Skeletal muscle tissue (tissue), 4 donors: ENCODE measurements around the gene DAB2IP. TPM values are rescaled to one million over a fixed set of nuclear protein-coding genes. Genes with fewer than 3 reads are reported as not detected.
A peak's percentile ranks its signal among the peaks of the same experiment; 100 is the strongest.

Experiments
- H3K27ac ChIP-seq: one replicate; pipeline ENCODE4 v1.7.0; 2013; ENCODE audit warnings: mild to moderate bottlenecking, low read depth, low read length, inconsistent platforms
- H3K27me3 ChIP-seq, 3 donors: one replicate each; pipeline ENCODE4 v1.7.0; 2013; ENCODE audit warnings: low read length in 3 of 3; ENCODE audit not compliant: control insufficient read depth in 3 of 3, insufficient read depth in 3 of 3
- H3K36me3 ChIP-seq, 3 donors: one replicate each; pipeline ENCODE4 v1.7.0; 2013; ENCODE audit warnings: low read length in 3 of 3; ENCODE audit not compliant: control insufficient read depth in 3 of 3, insufficient read depth in 3 of 3
- H3K4me1 ChIP-seq, 3 donors: one replicate each; pipeline ENCODE4 v1.7.0; 2013; ENCODE audit warnings: low read length in 3 of 3, mild to moderate bottlenecking in 3 of 3; ENCODE audit not compliant: control insufficient read depth in 3 of 3, insufficient read depth in 3 of 3
- H3K4me3 ChIP-seq, 3 donors: one replicate each; pipeline ENCODE4 v1.7.0; 2013; ENCODE audit warnings: low read length in 3 of 3
- H3K9ac ChIP-seq, 3 donors: one replicate each; pipeline ENCODE4 v1.7.0; 2013; ENCODE audit warnings: low read length in 3 of 3, mild to moderate bottlenecking in 3 of 3, moderate library complexity in 2 of 3, low read depth in 1 of 3
- H3K9me3 ChIP-seq, 3 donors: one replicate each; pipeline ENCODE4 v1.7.0; 2013; ENCODE audit warnings: low read length in 3 of 3; ENCODE audit not compliant: control insufficient read depth in 3 of 3
- total RNA-seq: library from RNA; depleted of rRNA; stranded (reverse); fragments of >200 nt; gene quantifications from one replicate; pipeline ENCODE4 v1.2.3, GENCODE V29; 2014
- donor health status: Osteomylitis.

DAB2IP gene
- total RNA-seq, 1 donor from 2014 or later = 12.5 TPM

DNA sequence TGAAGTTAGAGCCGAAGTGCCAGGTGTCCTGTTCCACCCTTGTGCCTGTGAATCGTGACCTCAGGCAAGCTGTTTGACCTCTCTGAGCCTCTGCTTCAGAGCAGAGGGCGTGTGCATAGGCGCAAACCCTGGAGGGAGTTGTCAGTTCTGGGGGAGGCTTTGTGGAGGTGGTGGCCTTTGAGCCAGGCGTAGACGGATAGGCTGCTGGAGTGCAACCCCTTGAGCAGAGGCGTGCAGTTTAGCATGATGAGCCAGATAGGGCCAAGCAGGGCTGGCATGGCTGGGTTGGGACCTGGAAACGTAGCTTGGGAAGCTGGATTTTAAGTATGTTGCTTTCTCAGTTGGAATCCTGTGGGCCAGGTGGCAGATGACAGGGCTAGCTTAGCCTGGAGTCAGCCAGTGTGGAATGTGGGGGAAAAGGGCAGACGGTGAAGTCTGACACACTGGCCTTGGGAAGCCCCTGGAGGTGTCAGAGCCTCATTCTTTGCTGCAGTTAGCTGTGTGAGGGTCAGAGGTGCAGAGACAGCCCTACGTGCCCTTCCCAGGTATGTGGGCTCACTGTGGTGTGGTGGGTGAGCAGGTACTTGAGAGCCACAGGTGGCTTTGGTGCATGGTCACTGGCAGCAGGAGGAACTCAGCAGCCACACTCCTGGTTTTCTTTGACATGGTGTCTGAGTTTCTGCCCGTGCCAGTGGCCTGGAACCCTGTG, 93.4 kb downstream of the DAB2IP start:
- peak overlapping the region; percentile 89 for H3K27ac ChIP-seq
- H3K9ac ChIP-seq = peak overlapping the region; percentile 83 to 87 (median 85)
- peak overlapping the region; percentile 15 to 79 (median 61) for H3K4me3 ChIP-seq
- H3K36me3 ChIP-seq = no peaks in the 10 kb centered on the region
- no peaks in the 10 kb centered on the region for H3K27me3 ChIP-seq
- peaks cover 87 to 94% (median 94%) of the 10 kb centered on the region in 3 donors for H3K4me1 ChIP-seq
- H3K9me3 ChIP-seq = no peaks in the 10 kb centered on the region

DNA sequence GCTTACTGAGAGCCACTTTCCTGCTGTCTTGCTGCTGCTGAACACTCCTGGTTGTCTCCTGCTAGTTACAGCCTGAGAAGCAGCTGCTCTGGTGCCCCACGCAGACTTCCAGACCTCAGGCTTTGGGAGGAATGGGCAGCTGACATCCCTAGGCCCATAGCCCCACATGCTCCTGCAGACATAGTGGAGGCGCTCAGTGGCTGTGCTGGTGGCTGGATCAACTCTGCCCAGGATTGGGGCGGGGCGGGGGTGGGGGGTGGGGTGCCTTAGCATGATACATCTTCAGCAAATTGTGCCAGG, 93.9 kb downstream of the DAB2IP start:
- Histone ChIP-seq H3K9me3 (no peaks in the 10 kb centered on the region), H3K36me3 (no peaks in the 10 kb centered on the region), H3K27ac (no peak overlapping the region), H3K9ac (peak overlapping the region in 2 of 3 donors; percentile 36 to 87), H3K27me3 (no peaks in the 10 kb centered on the region), H3K4me3 (peak overlapping the region in 1 of 3 donors; percentile 79), H3K4me1 (peaks cover 87 to 94% (median 94%) of the 10 kb centered on the region in 3 donors)

DNA sequence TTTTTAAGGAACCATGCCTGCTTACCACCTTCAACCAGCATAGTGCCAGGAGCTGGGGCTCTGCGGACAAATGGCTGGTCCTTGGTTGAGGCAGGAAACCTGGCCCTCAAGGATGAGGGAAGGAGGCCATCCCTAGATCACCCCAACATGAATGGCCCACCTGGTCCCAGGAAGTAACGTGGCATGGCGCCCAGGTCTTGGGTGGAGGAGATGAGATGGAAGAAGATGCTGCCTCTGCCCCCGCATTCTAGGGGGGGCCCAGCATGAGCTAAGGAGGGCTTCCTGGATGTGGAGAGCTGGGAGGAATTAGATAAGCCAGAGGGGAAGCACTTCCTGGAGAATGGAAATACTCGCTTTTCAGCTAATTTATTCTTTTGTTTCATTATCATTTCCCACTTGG, 95.0 kb downstream of the DAB2IP start:
- Histone ChIP-seq H3K27ac (no peak overlapping the region), H3K4me1 (peaks cover 86 to 94% (median 94%) of the 10 kb centered on the region in 3 donors), H3K4me3 (no peak overlapping the region), H3K27me3 (no peaks in the 10 kb centered on the region), H3K36me3 (no peaks in the 10 kb centered on the region), H3K9me3 (no peaks in the 10 kb centered on the region), H3K9ac (peak overlapping the region in 1 of 3 donors; percentile 57)

DNA sequence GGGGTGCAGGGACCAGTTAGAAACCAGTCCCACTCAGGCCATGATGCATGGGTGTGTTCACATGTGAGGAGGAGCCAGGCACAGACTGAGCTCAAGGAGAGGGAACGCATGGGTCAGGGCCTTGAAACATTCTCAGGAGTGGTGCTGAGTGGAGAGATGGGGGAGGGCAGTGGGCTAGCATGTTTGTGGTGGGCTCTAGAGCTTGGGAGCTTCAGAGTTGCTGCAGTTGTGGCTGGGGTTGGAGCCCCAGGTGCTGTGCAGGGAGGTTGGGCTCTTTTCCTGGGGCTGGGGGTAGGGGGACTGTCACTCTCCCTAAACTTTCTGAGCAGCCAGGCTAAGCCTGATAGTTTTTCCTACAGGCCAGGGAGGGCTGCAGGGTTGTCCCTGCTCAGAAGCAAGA, 95.4 kb downstream of the DAB2IP start:
- Histone ChIP-seq H3K4me1 (peaks cover 86 to 94% (median 94%) of the 10 kb centered on the region in 3 donors), H3K27ac (no peak overlapping the region), H3K9me3 (no peaks in the 10 kb centered on the region), H3K9ac (peak overlapping the region in 1 of 3 donors; percentile 57), H3K36me3 (no peaks in the 10 kb centered on the region), H3K4me3 (no peak overlapping the region), H3K27me3 (no peaks in the 10 kb centered on the region)

DNA sequence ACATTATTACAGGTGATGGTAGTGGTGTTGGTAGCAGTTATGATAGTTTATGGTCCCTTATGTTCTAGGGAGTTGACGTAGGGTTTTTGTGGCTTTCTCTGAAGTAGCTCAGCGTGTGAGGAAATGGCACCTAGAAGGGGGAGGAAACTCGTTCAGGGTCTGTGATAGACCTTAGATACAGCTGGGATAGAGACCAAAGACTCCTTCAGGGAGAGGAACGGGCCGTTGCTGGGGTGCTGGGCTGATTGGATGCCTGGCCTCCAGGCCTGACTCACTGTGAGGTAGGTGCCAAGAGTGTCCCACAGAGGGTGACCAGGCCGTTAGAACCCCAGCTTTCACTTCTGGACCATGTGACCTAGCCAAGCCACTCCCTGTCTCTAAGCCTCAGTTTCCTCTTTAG, 96.6 kb downstream of the DAB2IP start:
- Histone ChIP-seq H3K27me3 (no peaks in the 10 kb centered on the region), H3K27ac (peak overlapping the region; percentile 66), H3K36me3 (peaks cover 0 to 2% (median 0%) of the 10 kb centered on the region in 3 donors), H3K9ac (peak overlapping the region in 2 of 3 donors; percentile 54 to 74), H3K4me1 (peaks cover 86 to 94% (median 94%) of the 10 kb centered on the region in 3 donors), H3K9me3 (no peaks in the 10 kb centered on the region), H3K4me3 (no peak overlapping the region)

DNA sequence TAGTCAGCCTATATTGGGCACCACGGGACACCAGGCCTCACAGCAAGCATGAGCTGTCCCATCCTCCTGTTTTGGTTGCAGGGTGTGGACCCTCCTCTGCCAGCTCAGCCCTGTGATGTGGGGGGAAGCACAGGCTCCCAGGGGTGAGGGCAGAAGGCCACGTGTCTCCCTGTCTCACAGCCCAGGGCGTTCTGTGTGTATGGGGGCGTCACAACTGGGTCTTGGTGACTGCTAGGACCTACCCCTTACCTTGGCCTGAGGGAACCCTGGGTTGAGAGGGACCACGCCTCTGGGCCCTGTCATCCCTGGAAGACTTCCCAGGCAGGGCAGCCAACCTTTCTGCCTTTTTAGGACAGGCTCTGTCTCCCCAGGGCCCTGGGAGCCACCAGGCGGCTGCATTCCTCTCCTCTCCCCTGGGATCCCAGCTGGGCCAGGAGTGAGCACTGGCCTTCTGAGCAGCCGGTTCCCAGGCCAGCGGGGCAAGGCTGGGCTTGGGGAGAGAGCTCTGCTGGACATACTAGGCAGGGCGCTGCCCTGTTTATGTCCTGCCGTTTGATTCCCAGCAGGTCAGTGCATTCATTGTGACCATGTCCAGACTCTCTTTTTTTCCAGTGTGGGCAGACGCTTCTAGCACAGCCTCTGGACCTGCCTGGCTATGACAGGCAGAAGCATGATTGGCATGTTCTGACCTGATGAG, 97.4 kb downstream of the DAB2IP start:
- H3K4me3 ChIP-seq = peak overlapping the region in 1 of 3 donors; percentile 22
- H3K27me3 ChIP-seq = no peaks in the 10 kb centered on the region
- H3K9me3 ChIP-seq = no peaks in the 10 kb centered on the region
- peaks cover 86 to 96% (median 95%) of the 10 kb centered on the region in 3 donors for H3K4me1 ChIP-seq
- H3K9ac ChIP-seq = peak overlapping the region in 2 of 3 donors; percentile 54 to 74
- peaks cover 0 to 4% (median 0%) of the 10 kb centered on the region in 3 donors for H3K36me3 ChIP-seq
- H3K27ac ChIP-seq = peak overlapping the region; percentile 66

DNA sequence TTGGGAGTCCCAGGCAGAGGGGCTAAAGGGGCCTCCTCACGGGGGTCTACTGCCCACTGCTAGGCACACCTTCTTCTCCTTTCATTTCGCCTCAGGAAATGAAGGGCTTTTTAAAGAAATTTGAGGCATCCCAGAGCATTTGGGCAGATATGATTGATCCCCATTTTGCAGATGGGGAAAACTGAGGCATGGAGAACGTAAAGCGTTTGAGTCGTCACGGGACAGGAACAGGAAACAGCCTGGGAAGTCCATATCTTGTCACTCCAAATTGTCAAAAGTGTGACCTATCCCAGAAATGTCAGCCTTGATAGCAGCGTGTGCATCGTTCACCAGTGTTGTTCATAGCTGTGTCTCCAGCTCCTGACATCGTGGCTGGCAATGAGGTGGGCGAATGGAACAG, 98.2 kb downstream of the DAB2IP start:
- H3K27ac ChIP-seq = peak overlapping the region; percentile 66
- H3K4me1 ChIP-seq = peaks cover 86 to 96% (median 95%) of the 10 kb centered on the region in 3 donors

DNA sequence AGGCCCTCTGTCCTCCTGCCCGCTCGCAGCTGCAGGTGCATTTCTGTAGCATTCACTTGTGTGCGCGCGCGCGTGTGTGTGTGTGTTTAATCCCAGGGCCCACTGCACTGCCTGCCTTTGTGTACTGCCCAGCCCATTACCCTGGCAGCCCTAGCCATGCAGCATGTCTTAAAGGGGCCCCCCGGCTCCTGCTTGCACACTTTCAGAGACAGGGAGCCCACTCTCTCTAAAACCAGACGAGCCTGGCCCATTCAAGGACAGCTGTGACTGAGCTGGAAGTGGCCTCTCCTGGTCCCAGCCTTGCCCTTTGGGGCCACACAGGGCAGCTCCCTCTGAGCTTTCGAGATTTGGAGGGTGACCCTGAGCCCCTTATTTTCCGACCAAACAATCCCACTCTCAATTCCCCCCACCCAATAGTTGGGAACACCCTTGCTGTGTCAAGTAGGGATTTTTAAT, 98.9 kb downstream of the DAB2IP start:
- Histone ChIP-seq H3K4me3 (no peak overlapping the region), H3K4me1 (peaks cover 83 to 96% (median 95%) of the 10 kb centered on the region in 3 donors), H3K9ac (peak overlapping the region in 1 of 3 donors; percentile 45), H3K27me3 (no peaks in the 10 kb centered on the region), H3K27ac (no peak overlapping the region), H3K36me3 (peaks cover 0 to 4% (median 0%) of the 10 kb centered on the region in 3 donors), H3K9me3 (no peaks in the 10 kb centered on the region)

More for the DNA sequence above, 98.2 kb downstream of the DAB2IP start:
- no peaks in the 10 kb centered on the region for H3K9me3 ChIP-seq
- H3K27me3 ChIP-seq = no peaks in the 10 kb centered on the region
- no peak overlapping the region for H3K4me3 ChIP-seq
- H3K36me3 ChIP-seq = peaks cover 0 to 4% (median 0%) of the 10 kb centered on the region in 3 donors
- peak overlapping the region in 2 of 3 donors; percentile 54 to 74 for H3K9ac ChIP-seq

DNA sequence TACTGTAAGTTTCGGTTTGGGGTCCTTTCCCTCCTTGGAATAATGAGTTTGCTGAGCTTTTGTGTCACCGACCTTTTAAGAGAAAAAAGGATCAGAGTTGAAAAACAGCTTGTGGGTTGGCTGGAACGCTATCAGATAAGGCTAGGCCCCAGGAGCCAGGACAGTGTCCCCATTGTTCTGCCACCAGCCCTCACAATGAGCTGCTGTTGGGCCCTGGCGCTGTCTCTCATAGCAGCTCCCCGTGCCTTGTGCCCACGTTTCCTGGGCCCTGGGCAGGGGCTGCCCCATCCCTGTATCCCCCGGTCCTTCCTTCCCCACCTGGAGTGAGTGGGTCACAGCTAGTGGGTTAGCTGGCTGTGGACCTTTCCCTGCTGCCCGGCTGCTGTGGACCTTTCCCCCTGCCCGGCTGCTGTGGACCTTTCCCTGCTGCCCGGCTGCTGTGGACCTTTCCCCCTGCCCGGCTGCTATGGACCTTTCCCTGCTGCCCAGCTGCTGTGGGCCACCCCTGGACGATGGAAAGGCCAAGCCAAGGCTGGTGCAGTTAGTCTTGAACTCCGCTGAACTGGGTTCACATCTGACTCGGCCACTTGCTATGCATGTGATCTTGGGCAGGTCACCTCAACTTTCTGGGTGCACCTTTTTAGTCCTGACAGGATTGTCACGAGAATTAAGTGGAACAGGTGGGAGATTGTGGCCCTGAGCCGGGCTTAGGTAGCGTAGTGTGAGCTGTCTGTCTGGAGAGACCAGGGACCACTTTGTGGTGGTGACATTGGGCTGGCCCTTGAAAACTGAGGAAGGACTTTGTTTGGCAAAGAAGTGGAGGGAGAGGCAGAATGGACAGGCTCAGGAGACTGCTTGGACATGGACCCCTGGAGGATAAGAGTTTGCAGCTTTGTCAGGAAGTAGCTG, 99.5 kb downstream of the DAB2IP start:
- Histone ChIP-seq H3K9ac (peak overlapping the region in 1 of 3 donors; percentile 57), H3K36me3 (peaks cover 0 to 4% (median 0%) of the 10 kb centered on the region in 3 donors), H3K27ac (peak overlapping the region; percentile 47), H3K4me3 (no peak overlapping the region), H3K27me3 (no peaks in the 10 kb centered on the region), H3K9me3 (no peaks in the 10 kb centered on the region), H3K4me1 (peaks cover 83 to 96% (median 96%) of the 10 kb centered on the region in 3 donors)
